Mesendoderm (in vitro differentiated cells): Measurements from ENCODE around the gene ANAPC1.
A peak's percentile ranks its signal among the peaks of the same experiment; 100 is the strongest.

ENCODE experiments used
- DNase-seq: peaks from one replicate; pipeline ENCODE4 v3.0.0; 2013
- H2AK5ac ChIP-seq: 2 replicates; pipeline ENCODE4 v1.6.1; 2013; ENCODE audit warnings: low read length, inconsistent platforms
- H2BK120ac ChIP-seq: 2 replicates; pipeline ENCODE4 v1.6.1; 2013; ENCODE audit warnings: low read depth, mild to moderate bottlenecking, low read length, moderate library complexity, mixed read lengths
- H2BK15ac ChIP-seq: replicated peaks from 2 replicates; pipeline ENCODE4 v1.6.1; 2013; ENCODE audit warnings: low read depth, mild to moderate bottlenecking, moderate library complexity
- H2BK5ac ChIP-seq: 2 replicates; pipeline ENCODE4 v1.6.1; 2013; ENCODE audit warnings: low read length, inconsistent platforms
- H3K18ac ChIP-seq: 2 replicates; pipeline ENCODE4 v1.6.1; 2013; ENCODE audit warnings: mild to moderate bottlenecking, low read length, mixed read lengths
- H3K23ac ChIP-seq: one replicate; pipeline ENCODE4 v1.6.1; 2013; ENCODE audit warnings: low read length
- H3K27ac ChIP-seq: 2 replicates; pipeline ENCODE4 v1.5.1; 2013; ENCODE audit warnings: low read depth, mild to moderate bottlenecking, inconsistent platforms, low read length, moderate library complexity
- H3K27me3 ChIP-seq: 2 replicates; pipeline ENCODE4 v1.6.1; 2013; ENCODE audit warnings: low read length, control low read depth, mild to moderate bottlenecking, inconsistent platforms; ENCODE audit not compliant: insufficient read depth, poor library complexity
- H3K36me3 ChIP-seq: 2 replicates; pipeline ENCODE4 v1.6.1; 2013; ENCODE audit warnings: low read length, inconsistent platforms; ENCODE audit not compliant: control insufficient read depth, insufficient read depth
- H3K4ac ChIP-seq: one replicate; pipeline ENCODE4 v1.6.1; 2013; ENCODE audit warnings: low read depth, mild to moderate bottlenecking, low read length, moderate library complexity
- H3K4me1 ChIP-seq: 2 replicates; pipeline ENCODE4 v1.6.1; 2013; ENCODE audit warnings: low read depth, low read length, inconsistent platforms; ENCODE audit not compliant: control insufficient read depth
- H3K4me2 ChIP-seq: 2 replicates; pipeline ENCODE4 v1.6.1; 2013; ENCODE audit warnings: low read length
- H3K4me3 ChIP-seq: 2 replicates; pipeline ENCODE4 v1.5.1; 2013; ENCODE audit warnings: mild to moderate bottlenecking, low read length
- H3K56ac ChIP-seq: one replicate; pipeline ENCODE4 v1.6.1; 2013; ENCODE audit warnings: low read length
- H3K79me1 ChIP-seq: 2 replicates; pipeline ENCODE4 v1.6.1; 2013; ENCODE audit warnings: low read length, inconsistent platforms
- H3K79me2 ChIP-seq: 2 replicates; pipeline ENCODE4 v1.6.1; 2013; ENCODE audit warnings: mild to moderate bottlenecking, low read length; ENCODE audit not compliant: control insufficient read depth, insufficient read depth
- H3K9ac ChIP-seq: 2 replicates; pipeline ENCODE4 v1.6.1; 2013; ENCODE audit warnings: low read length, inconsistent platforms
- H4K5ac ChIP-seq: one replicate; pipeline ENCODE4 v1.6.1; 2013; ENCODE audit warnings: low read length
- H4K8ac ChIP-seq: one replicate; pipeline ENCODE4 v1.6.1; 2013; ENCODE audit warnings: low read depth, mild to moderate bottlenecking, control low read depth, low read length, moderate library complexity
- WGBS: extraction: QIAGEN DNeasy Blood & Tissue Kit; methylation state at CpG from one replicate; pipeline ENCODE4 v1.1.7; 2013; ENCODE audit warnings: low lambda C conversion rate, missing lambda C conversion rate; ENCODE audit not compliant: insufficient coverage; ENCODE audit errors: extremely low coverage; 5-methylcytosine and 5-hydroxymethylcytosine counted together

Gene ANAPC1

GRCh38 chr2:111924617-111925107, 40.7 kb upstream of the ANAPC1 start:
- no peak overlapping the region for H2BK15ac ChIP-seq
- H3K79me1 ChIP-seq = peaks cover 9% of the 10 kb centered on the region
- no CpG with 5 or more reads among the region's 3 CpGs for WGBS
- no peak overlapping the region for H2AK5ac ChIP-seq
- H4K8ac ChIP-seq = no peak overlapping the region
- H2BK5ac ChIP-seq = no peak overlapping the region
- H3K4me1 ChIP-seq = no peaks in the 10 kb centered on the region
- no peak overlapping the region for H3K4me2 ChIP-seq
- H3K27ac ChIP-seq = no peak overlapping the region
- no peak overlapping the region for H4K5ac ChIP-seq
- H3K27me3 ChIP-seq = no peaks in the 10 kb centered on the region
- H3K9ac ChIP-seq = no peak overlapping the region
- H3K4ac ChIP-seq = no peak overlapping the region
- H3K56ac ChIP-seq = no peak overlapping the region
- no peak overlapping the region for H2BK120ac ChIP-seq
- no peak overlapping the region for H3K18ac ChIP-seq
- no peak overlapping the region for H3K23ac ChIP-seq
- no peaks in the 10 kb centered on the region for H3K79me2 ChIP-seq
- DNase-seq = no peak
- no peak overlapping the region for H3K4me3 ChIP-seq
- peaks cover 6% of the 10 kb centered on the region for H3K36me3 ChIP-seq

DNA sequence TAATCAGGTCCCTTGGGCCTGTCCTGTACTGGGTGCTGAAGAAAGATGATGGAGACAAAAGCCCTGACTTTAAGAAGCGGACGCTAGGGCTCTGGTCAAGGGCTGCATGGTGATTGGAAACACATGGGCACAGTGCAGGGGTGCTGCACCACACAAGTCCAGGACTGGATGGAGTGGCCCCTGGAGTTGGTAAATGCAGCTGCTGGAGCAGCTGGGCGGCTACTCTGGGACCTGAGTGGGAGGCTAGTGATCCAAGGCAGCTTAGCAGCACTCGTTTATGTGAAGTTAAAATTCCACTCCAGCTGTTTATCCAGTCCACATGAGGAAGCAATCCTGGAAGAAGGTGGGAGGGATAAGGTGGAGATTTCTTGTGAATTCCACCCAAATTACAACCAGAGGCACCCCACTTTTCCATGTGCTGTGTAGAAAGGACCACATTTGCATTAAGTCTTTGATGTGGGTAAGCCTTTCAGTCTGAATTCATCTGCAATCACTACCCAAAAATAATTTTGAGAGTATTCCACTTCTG, 39.3 kb upstream of the ANAPC1 start:
- H3K56ac ChIP-seq = no peak overlapping the region
- no peak overlapping the region for H3K4me3 ChIP-seq

GRCh38 chr2:111919794-111920608, 36.0 kb upstream of the ANAPC1 start:
- Histone ChIP-seq H3K79me2 (no peaks in the 10 kb centered on the region), H3K9ac (no peak overlapping the region), H3K4me3 (no peak overlapping the region), H3K4me1 (no peaks in the 10 kb centered on the region), H2BK120ac (no peak overlapping the region), H3K18ac (no peak overlapping the region), H3K27me3 (no peaks in the 10 kb centered on the region), H3K27ac (no peak overlapping the region), H2BK5ac (no peak overlapping the region), H3K4me2 (no peak overlapping the region), H3K4ac (no peak overlapping the region), H2BK15ac (no peak overlapping the region), H2AK5ac (no peak overlapping the region), H3K79me1 (peaks cover 12% of the 10 kb centered on the region), H3K23ac (no peak overlapping the region), H4K5ac (no peak overlapping the region), H4K8ac (no peak overlapping the region), H3K36me3 (peaks cover 3% of the 10 kb centered on the region), H3K56ac (no peak overlapping the region)
- DNase-seq = no peak
- no CpG with 5 or more reads among the region's 8 CpGs for WGBS

More for the DNA sequence above, 39.3 kb upstream of the ANAPC1 start:
- Histone ChIP-seq H3K79me2 (no peaks in the 10 kb centered on the region), H2AK5ac (no peak overlapping the region), H3K27me3 (no peaks in the 10 kb centered on the region), H3K27ac (no peak overlapping the region), H2BK15ac (no peak overlapping the region), H3K4ac (no peak overlapping the region), H3K36me3 (peaks cover 3% of the 10 kb centered on the region), H4K5ac (no peak overlapping the region), H4K8ac (no peak overlapping the region), H3K9ac (no peak overlapping the region), H3K4me1 (no peaks in the 10 kb centered on the region), H3K4me2 (no peak overlapping the region), H2BK5ac (no peak overlapping the region), H3K18ac (no peak overlapping the region), H3K23ac (no peak overlapping the region), H3K79me1 (peaks cover 9% of the 10 kb centered on the region), H2BK120ac (no peak overlapping the region)
- DNase-seq = no peak
- no CpG with 5 or more reads among the region's 4 CpGs for WGBS

DNA sequence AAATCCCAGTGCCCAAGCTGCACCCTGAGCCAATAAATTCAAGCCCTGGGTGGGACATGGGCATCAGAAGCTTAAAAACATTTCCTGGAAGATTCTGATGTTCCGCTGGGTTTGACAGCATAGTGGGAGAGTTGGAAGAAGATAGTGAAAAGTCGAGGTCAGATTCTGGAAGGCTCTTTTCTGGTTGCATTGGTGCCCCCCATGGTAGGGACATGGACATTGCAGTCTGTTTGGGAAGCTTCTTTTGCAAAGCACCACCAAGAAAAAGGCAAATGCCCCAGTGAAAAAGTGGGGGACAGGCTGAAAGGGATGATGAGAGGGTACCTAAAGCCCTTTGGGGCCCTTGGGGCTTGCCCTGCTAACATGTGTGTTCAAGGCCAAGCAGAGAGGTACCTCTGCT, 35.4 kb upstream of the ANAPC1 start:
- no CpG with 5 or more reads among the region's 2 CpGs for WGBS
- Histone ChIP-seq H2BK5ac (no peak overlapping the region), H4K5ac (no peak overlapping the region), H3K9ac (no peak overlapping the region), H3K56ac (no peak overlapping the region), H4K8ac (no peak overlapping the region), H3K4me2 (no peak overlapping the region), H3K27me3 (no peaks in the 10 kb centered on the region), H3K79me1 (peaks cover 10% of the 10 kb centered on the region), H2AK5ac (no peak overlapping the region), H3K36me3 (peaks cover 3% of the 10 kb centered on the region), H2BK15ac (no peak overlapping the region), H3K18ac (no peak overlapping the region), H3K4me3 (no peak overlapping the region), H3K4ac (no peak overlapping the region), H3K79me2 (no peaks in the 10 kb centered on the region), H3K4me1 (no peaks in the 10 kb centered on the region), H2BK120ac (no peak overlapping the region), H3K23ac (no peak overlapping the region), H3K27ac (no peak overlapping the region)
- DNase-seq = peak; percentile 58

DNA sequence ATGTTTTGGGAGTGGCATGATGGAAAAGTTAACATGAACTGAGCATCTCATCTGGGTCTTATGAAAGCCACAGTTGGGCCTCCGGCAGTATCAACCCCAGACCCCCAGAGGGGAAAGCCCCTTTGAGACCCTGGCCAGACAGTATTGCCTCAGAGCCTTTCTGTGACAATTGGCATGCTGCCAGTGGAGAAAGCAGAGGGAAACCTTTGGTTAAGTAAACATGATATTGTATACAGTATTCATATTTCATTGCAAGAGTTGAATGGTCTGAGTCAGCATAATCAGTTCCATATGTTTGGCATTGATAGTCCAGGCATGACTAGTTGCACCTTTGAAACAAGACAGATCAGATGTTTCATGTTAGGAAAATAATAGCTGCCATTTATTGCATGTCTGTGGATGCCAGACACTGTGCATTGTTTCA, 34.4 kb upstream of the ANAPC1 start:
- Histone ChIP-seq H3K56ac (no peak overlapping the region), H4K5ac (no peak overlapping the region), H4K8ac (no peak overlapping the region), H2BK5ac (no peak overlapping the region), H3K4ac (no peak overlapping the region), H2AK5ac (no peak overlapping the region), H3K79me1 (peaks cover 9% of the 10 kb centered on the region), H2BK15ac (no peak overlapping the region), H3K18ac (no peak overlapping the region), H2BK120ac (no peak overlapping the region), H3K4me1 (no peaks in the 10 kb centered on the region), H3K23ac (no peak overlapping the region), H3K4me2 (no peak overlapping the region), H3K4me3 (no peak overlapping the region), H3K27me3 (no peaks in the 10 kb centered on the region), H3K9ac (no peak overlapping the region), H3K79me2 (no peaks in the 10 kb centered on the region), H3K36me3 (peaks cover 3% of the 10 kb centered on the region), H3K27ac (no peak overlapping the region)
- DNase-seq = no peak
- WGBS = no CpG with 5 or more reads among the region's 1 CpG
